Left forelimb (tissue), 1 donor: ENCODE data around the gene ADORA1.

Source experiments
- DNase-seq: peaks from one replicate; pipeline ENCODE4 v3.0.0-alpha.2; 2018; ENCODE audit warnings: low spot score

Gene ADORA1

GRCh38 chr1:203174324-203174985 is 46.9 kb downstream of the ADORA1 start:
- DNase-seq, result no peak

GRCh38 chr1:203175237-203175826 is 47.8 kb downstream of the ADORA1 start, which contains the start of gene MYBPH:
Gene MYBPH (minus strand): TSS chr1:203175826. CDS start chr1:203175755, 71 bp downstream.
- DNase-seq, result no peak

GRCh38 chr1:203175827-203176241 is 48.3 kb downstream of the ADORA1 start:
- no peak for DNase-seq

GRCh38 chr1:203176273-203177035 is 48.9 kb downstream of the ADORA1 start:
- no peak for DNase-seq

- DNase-seq, result no peak
These were observed 49.5 kb downstream of the ADORA1 start for GRCh38 chr1:203177036-203177405.

- DNase-seq, result no peak
These were observed 50.0 kb downstream of the ADORA1 start for GRCh38 chr1:203177470-203178039.

- no peak for DNase-seq
These were observed 50.6 kb downstream of the ADORA1 start for GRCh38 chr1:203178083-203178482.

GRCh38 chr1:203178821-203179666 is 51.5 kb downstream of the ADORA1 start:
- no peak for DNase-seq

GRCh38 chr1:203179667-203180005 is 52.1 kb downstream of the ADORA1 start:
- DNase-seq, result no peak

GRCh38 chr1:203180611-203181330 is 53.2 kb downstream of the ADORA1 start:
- no peak for DNase-seq

- DNase-seq, result no peak
These were observed 54.3 kb downstream of the ADORA1 start for GRCh38 chr1:203181586-203182386.

- no peak for DNase-seq
These were observed 54.9 kb downstream of the ADORA1 start for GRCh38 chr1:203182387-203182953.

- no peak for DNase-seq
These were observed 56.3 kb downstream of the ADORA1 start for GRCh38 chr1:203183828-203184227.

- no peak for DNase-seq
These were observed 56.9 kb downstream of the ADORA1 start for GRCh38 chr1:203184467-203184866.

- peak; percentile 33 for DNase-seq
These were observed 57.5 kb downstream of the ADORA1 start for GRCh38 chr1:203185061-203185461.

GRCh38 chr1:203185585-203185984 is 58.1 kb downstream of the ADORA1 start:
- peak; percentile 22 for DNase-seq

GRCh38 chr1:203186091-203186445 is 58.5 kb downstream of the ADORA1 start:
- DNase-seq, result peak; percentile 47

GRCh38 chr1:203186446-203187303 is 59.1 kb downstream of the ADORA1 start, which contains the start of gene CHI3L1:
Gene CHI3L1 (minus strand): TSS chr1:203186704. CDS start chr1:203186623, 81 bp downstream.
- DNase-seq, result peak; percentile 55

- DNase-seq, result peak; percentile 15
These were observed 59.8 kb downstream of the ADORA1 start for GRCh38 chr1:203187304-203187685.
